GM12892 (cell line): ENCODE measurements around the gene AP2A2.

ENCODE experiments used
- POLR2A ChIP-seq: IDR thresholded peaks from 2 replicates; pipeline ENCODE4 v1.6.1; 2011; ENCODE audit warnings: low read depth, low read length, control low read depth
- POLR2AphosphoS5 ChIP-seq: IDR thresholded peaks from 2 replicates; pipeline ENCODE4 v1.6.1; 2011; ENCODE audit warnings: low read depth, low read length, control low read depth
- TAF1 ChIP-seq: IDR thresholded peaks from 2 replicates; pipeline ENCODE4 v1.6.1; 2011; ENCODE audit warnings: low read depth, mild to moderate bottlenecking, control low read depth, low read length, borderline replicate concordance

GRCh38 chr11:1027483-1028290 lies 102.0 kb downstream of the AP2A2 start:
- TF ChIP-seq TAF1 (no peak), POLR2A (no peak), POLR2AphosphoS5 (no peak)
